Stimulated activated CD8-positive, alpha-beta memory T cell treated with anti-CD3 and anti-CD28 coated beads, Interleukin-12 subunit alpha, Interleukin-12 subunit beta, amount 100 ng/mL, for 1 hour (primary cell): ENCODE results near the gene SUV39H1.
"Not testable (repeated sequence)": the region's sequence is repeated elsewhere in the genome, so short reads cannot be mapped to it uniquely, and the experiment has no call there.

Experiments
- DNase-seq: peaks from one replicate; pipeline ENCODE4 v3.0.0-alpha.2; 2020; ENCODE audit warnings: low read depth

SUV39H1 gene

DNA sequence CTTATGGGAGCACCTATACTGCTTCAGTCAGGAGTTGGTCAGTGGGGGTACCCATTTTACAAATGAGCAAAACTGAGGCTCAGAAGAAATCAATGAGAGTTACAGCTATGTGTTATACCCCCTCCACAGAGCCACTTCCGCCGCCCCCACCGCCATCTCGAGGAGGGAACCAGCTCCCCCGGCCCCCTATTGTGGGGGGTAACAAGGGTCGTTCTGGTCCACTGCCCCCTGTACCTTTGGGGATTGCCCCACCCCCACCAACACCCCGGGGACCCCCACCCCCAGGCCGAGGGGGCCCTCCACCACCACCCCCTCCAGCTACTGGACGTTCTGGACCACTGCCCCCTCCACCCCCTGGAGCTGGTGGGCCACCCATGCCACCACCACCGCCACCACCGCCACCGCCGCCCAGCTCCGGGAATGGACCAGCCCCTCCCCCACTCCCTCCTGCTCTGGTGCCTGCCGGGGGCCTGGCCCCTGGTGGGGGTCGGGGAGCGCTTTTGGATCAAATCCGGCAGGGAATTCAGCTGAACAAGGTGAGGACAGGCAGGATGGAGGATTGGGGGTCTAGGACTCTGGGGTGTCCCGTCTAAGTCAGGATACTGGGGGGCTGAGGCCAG, 7.9 kb upstream of the SUV39H1 start:
- no peak for DNase-seq

DNA sequence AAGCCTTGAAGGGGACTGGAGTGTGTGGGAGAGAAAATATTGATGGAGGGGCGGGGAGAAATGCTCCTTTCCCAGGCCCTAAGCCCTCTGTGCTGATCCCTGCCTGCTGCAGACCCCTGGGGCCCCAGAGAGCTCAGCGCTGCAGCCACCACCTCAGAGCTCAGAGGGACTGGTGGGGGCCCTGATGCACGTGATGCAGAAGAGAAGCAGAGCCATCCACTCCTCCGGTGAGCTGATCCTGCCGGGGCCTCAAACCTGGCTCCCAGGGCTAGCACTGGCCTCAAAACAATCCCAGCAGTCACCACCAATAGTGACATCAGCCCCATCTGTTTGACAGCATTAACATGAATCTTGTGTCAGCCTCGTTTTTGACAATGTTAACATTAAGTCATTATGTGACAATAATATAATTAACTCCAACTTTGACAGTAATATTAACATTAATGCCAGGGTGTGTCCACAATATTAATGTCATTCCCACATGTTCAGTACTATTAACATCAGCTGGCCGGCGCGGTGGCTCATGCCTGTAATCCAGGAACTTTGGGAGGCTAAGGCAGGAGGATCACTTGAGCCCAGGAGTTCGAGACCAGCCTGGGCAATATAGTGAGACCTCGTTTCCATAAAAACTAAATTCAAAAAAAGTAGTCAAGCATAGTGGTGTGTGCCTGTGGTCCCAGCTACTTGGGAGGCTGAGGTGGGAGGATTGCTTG, 7.2 kb upstream of the SUV39H1 start:
- no peak for DNase-seq

DNA sequence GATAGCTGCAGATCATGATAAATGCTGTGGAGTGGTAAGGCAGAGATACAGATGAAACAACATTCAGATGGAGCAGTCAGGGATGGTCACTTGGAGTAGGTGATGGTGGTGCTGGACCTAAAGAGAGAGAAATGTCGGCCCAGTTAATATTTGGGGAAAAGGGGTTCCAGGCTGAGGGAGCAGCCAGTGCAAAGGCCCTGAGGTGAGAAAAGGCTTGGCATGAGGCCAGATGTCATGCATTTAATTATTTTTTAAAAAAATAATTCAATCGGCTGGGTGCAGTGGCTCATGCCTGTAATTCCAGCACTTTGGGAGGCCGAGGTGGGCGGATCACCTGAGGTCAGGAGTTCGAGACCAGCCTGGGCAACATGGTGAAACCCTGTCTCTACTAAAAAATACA, 4.8 kb upstream of the SUV39H1 start:
- DNase-seq, result not testable (repeated sequence)

DNA sequence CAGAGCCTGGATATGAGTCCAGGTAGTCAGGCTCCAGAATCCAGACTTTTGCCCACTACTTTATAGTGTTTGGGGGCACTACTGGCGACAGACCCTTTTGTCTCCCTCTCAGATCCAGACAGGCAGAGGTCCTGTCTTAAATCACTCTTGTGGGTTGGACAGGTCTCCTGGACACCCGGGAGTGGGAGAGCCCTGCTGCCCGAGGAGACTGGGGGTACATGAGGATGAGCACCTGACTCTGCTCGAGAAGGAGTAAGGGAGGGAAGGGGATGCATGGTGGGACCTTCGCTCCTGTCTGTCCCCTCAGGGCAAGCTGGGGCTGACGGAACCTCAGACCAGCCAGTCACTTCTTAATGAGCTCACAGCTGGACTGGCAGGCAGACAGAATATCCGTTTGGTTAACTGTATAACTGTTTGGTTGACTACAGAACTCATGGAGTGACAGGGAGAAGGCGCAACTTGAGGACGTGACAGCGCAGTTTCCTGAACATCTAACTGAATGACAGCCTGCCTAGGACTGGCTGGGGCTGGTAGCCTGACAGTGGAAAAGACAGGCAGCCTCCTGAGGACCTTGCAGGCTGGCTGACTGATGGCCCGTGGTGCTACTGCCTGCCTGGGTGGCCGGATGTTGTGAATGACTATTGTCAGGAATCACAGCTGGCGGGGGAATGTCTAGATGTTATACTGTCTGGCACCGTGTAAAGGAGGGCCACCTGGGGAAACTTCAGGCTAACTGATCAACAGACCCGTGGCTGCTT, 1.6 kb upstream of the SUV39H1 start:
- no peak for DNase-seq

DNA sequence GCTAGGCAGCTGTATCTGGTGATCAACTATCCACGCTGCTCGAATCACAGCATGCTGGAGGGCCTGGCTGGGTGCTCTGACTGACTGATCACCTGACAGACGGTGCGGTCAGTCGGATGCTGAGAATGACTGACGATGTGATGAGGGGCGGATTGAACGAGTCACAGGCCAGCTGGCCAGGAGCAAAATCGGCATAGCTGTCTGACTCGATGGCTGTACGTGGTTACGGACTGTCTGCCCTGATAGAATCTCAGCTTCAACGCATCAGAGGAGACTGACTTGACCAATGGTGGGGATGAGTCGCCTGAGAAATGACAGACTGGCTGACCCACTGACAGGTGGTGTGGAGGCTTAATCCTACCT, 1.0 kb upstream of the SUV39H1 start:
- no peak for DNase-seq

DNA sequence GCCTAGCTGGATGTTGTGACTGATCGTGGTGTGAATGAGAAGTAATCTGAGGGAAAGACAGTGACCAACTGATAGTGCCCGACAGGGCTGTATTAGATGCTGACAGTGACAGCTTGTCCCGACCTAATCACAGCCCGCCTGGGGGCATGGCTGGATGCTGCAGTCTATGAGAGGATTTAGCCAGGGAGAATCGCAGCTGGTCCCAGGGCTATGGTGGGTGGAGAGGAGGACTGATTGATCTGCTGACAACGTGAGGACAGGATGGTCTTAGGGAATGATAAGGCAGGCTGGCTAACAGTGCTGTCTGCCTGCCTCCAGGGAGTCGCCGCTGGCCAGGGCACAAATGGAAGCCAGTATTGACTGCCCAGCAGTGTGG, 621 bp upstream of the SUV39H1 start:
- no peak for DNase-seq

DNA sequence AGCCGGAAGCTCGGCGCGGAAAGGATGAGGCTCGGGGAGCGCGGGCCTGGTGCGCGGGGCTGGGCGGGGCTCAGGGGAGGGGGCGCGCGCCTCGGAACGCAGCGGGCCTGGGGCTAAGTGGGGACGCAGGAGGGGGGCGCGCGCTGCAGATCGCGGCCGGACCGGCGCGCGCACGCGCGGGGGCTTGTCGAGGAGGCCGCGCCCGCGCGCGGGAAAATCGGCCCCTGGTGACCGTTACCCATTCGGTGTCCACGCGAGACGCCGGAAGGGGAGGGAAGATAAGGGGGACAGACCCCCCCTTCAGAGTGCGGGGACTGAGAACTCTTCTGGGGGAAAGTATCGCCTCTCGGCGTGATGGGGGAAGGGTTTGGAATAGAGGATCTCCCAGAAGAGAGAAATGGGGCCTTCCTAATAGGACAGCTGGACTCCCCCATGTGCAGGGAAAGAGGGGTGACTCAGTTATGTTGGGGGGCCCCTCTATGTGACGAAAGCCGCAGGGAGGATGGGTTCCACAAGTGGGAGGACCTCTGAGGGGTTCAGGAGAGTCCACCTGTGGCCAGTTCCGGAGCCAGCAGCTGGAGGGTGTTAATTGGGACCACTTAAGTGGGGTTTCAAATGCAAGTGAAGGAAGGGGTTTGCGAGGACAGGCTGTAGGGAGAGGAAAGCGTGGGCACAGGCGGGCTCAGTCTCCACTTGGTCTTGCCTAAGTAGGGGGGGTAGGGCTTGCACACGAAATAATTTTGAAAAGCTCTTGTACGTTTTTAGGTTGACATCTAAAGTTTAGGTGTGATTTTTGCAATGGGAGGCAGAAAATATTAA, 584 bp downstream of the SUV39H1 start:
- DNase-seq, result no peak

DNA sequence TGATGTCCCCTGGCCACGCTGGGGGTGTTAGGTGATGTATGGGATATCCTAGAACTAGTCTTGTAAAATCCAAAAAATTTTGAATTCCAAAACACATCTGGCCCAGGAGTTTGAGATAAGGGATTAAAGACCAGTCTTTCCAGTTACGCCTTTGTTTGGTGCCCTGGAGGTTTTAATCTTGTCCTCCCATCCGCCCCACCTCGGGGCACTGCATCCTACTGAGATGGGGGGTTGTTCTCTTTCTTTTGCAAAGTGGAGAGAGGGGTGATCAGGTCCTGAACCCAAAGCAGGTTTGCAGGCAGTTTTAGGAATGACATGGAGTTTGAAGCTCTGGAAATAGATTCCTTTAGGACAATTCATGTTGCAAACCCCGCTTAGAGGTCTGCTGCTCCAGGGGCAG, 1.8 kb downstream of the SUV39H1 start:
- DNase-seq, result no peak

DNA sequence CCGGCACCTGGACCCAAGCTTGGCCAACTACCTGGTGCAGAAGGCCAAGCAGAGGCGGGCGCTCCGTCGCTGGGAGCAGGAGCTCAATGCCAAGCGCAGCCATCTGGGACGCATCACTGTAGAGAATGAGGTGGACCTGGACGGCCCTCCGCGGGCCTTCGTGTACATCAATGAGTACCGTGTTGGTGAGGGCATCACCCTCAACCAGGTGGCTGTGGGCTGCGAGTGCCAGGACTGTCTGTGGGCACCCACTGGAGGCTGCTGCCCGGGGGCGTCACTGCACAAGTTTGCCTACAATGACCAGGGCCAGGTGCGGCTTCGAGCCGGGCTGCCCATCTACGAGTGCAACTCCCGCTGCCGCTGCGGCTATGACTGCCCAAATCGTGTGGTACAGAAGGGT, 3.7 kb downstream of the SUV39H1 start:
- no peak for DNase-seq

DNA sequence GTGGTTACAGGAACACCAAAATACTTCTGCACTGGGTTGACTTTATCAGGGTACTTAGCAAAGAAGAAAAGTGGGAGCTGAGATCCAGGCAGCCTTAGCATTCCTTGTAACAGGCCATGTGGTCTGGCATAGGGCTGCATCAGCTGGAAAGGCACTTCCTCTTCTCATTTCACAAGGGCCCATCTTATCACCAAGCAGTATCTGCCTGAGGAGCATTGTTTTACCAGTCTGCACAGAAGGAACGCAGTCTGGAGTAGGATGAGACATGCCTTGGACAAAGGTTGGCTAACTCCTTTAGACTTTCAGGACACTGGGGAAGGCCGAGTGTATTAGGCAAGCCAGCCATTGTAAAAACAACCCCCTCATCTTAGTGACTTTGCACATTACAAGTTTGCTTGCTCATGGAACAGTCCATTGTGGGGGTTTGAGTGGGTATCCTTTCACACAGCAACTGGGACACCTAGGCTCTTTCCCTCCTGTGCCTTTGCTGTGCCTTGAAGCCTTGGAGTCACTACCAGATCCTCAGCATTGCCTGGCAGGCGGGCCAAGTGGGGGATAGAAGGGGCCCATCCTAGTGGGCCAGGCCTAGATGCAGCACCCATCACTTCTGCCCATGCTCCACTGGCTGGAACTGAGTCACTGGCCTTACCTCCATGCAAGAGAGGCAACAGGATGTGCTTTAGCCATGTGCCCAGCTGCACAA, 4.6 kb downstream of the SUV39H1 start:
- no peak for DNase-seq

DNA sequence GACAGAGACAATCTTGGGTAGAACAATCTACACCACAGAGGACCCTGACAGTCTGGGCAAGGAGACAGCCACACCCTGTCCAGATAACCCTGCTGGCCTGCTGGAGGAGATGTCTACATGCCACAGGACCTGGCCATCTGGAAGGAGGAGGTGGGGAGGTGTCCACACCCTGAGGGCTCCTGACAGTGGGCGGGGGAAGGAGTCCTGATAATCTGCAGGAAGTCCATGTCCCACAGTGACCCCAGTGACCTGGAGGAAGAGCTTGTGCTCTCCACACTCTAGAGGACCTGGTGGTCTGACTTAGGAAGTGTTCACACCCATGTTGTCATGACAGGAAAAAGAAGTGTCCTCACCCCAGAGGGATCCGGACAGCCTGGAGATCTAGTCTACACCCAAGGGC, 5.5 kb downstream of the SUV39H1 start:
- no peak for DNase-seq

DNA sequence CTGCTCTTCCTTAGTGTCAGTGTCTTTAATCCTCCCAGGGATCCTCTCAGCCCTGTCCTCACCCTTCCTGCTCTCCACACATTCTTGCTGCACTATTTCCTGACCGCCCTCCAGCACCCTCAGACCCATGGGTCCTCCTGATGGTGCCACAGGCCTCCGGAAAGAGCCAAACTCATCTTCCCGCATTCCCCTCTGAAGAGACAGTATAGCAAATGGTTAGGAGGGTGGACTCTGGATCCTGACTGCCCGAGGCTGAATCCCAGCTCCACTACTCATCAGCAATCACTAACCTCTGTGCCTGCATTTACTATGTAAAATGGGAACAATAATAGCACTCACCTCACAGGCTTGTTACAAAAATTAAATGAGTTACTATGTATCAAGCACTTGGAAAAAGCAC, 6.2 kb downstream of the SUV39H1 start:
- no peak for DNase-seq

DNA sequence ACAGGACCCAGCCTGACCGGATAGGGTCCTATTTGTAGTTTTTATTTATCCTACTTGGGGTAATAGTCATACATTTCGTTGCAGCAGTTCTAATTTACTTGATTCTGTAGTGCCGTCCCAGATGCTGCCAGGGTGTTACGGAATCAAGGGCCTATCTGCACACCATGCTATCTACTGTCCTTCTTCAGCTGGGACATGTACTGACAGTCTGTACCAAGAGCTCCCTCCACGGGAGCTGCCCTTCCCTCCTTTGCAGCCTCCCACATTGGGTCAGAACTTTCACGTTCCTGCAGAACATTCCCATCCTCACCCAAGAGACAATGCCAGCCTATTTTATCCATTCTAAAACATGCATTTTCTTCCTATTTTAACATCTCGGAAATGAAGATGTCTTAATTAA, 6.7 kb downstream of the SUV39H1 start:
- no peak for DNase-seq

DNA sequence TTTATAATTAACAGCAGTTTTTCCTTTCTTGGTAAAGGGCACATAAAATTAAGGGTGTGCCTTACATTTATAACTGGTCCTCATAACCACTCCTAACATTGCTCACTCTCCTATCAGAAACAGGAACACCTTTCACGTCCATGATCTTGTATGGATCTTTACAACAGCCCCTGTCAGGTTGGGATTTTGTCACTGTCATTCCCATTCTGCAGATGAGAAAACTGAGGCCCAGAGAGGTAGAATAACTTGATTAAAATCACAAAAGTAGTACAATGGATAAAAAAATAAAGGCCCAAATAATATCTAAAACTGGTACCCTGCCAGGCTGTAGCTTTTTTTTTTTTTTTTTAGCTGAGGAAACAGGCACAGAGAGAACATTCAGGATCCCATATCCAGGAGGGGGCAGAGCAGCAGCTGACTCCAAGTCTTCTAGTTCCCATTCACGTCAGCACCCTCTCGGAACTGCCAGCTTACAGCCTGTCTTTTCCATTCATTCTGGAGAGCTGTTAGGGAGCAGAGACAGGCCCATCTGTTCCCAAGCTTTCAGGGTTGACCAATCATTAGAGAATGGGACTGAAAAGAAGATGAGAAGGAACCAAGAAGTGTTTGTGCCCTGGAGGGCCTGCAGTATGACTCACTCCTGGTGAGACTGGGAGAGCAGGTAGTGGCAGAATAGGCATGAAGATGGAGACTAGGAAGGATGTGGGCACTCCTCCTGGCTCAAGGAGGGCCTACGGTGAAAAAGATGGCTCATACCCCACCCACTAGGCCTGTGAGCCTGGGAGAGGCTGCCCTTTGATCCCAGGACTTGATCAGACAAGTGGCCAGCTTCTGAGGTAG, 7.3 kb downstream of the SUV39H1 start:
- DNase-seq, result no peak

DNA sequence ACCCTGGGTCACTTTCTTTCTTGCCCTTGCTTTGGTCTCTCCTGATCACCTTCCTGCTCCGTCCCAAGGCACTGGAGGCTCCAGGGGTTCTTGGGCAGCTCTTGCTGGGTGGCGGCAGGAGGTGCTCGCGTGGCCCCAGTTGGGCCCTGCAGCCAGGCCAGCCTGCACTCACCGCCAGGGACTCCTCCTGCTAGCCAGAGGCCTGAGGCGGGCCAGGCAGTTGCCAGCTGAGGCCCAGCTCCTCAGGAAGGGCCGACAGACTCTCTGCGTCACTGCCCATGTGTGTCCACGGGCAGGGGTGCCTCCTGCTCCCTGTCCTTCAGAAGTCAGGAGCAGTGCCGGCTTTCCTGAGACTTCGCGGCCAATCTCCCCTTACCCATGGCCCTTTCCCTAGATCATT, 9.3 kb downstream of the SUV39H1 start:
- DNase-seq, result no peak

DNA sequence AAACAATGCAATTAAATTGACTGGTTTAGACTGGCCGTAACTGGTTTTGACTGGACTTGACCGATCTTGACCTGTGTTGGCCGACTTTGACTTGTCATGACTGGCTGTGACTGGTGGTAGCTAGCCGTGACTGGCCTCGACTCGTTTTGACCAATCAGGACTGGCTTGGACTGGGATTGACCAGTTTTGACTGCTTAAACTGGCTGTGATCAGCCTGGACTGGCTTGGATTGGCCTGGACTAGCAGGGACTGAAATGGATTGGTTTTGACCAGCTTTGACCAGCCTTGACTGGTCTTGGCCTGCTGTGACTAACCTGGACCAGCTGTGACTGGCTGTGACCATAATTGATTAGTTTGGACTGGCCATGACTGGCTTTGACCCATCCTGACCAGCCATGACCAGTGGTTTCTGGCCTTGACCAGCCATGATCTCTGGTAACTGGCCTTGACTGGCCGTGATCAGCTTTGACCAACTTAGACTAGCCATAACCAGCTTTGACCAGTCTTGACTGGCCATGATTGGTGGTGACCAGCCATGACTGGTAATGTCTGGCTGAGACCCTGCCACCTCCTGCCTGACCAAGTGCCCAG, 13.1 kb downstream of the SUV39H1 start:
- no peak for DNase-seq

DNA sequence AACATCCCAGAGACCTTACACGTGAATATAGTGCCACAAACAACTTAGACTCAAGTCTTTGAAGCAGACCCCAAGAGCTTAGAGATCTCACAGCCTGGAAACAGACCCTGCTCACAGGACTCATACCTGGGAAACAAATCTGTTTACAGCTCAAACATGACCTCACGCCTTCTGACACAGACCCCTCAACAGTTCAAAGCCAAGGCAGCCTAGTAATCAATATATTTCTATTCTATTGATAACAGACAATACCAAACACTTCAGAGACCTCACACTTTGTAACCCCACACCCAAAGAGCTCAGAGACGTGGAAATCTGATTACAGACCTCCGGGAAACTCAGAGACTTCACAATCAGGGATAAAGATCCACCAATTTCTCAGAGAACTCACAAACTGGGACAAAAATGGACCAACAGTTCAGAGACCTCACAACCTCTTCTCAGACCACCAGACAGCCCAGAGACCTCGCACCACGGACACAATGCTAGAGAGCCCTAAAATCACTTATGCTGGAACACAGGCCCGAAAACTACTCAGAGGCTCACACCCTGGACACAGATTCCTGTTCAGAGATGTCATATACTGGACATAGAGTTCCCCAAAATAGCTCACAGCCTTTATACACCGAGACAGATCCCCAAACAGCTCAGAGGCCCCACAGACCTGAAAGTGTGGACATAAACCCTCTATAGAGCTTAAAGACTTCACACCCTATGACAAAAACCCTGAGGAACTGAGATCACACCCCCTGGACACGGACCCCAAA, 14.8 kb downstream of the SUV39H1 start:
- no peak for DNase-seq

DNA sequence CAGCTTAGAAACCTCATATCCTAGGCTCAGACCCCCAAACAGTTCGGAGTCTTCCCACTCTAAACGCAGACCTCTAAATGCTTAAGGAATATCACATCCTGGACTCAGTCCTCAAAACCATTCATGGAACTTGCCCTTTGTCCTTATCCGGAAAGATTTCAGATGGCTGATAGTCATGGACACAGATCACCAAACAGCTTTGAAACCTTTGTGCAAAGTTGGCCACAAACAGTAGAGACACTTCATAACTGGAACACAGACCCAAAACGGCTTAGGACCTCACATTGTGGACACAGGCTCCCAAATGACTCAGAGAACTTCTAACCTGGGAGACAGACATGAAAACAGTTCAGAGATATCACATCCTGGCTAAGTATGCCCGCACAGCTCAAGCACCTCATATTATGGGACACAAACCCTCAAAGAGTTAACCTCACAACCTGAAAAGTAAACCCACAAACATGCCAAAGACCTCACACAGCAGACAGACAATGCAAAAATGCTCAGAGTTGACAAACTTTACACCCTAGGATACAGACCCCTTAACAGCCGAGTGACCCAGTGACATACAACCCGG, 15.5 kb downstream of the SUV39H1 start:
- DNase-seq, result no peak

DNA sequence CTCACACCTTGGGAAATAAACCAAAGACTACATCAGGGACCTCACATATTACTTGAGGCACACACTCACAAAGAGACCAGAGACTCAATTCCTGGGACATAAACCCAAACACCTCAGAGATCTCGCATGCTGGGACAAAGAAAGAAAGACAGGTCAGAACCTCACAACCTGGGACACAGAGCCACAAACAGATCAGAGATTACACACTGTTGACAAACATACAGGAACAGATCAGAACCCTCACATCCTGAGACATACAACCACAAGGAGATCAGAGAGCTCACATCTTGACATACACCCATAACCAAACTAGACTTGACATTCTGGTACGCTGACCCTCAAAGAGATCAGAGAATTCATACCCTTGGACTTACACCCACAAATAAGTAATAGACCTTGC, 17.3 kb downstream of the SUV39H1 start:
- DNase-seq, result no peak

DNA sequence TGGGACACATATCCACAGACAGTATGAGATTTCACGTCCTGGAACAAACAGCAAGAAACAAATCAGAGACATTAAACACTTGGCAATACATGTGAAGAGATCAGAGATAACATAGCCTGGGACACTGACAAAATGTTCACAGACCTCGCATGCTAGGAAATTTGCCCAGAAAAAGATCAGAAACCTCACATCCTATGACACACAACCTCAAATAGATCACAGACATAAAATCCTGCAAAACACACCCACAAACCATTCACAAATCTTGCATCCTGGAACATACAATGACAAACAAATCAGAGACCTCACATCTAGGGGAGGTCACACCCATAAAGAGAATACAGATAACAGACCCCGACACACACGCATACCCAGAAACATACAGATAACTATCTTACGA, 18.0 kb downstream of the SUV39H1 start:
- DNase-seq, result no peak
